OCI-LY1 (cell line): ENCODE results near the gene DYNC1H1.

Source experiments
- H2AFZ ChIP-seq: fragments of 200-600 bp; sonication (generic), shearing (Covaris generic); 2 replicates; pipeline ENCODE4 v1.6.0; 2014; ENCODE audit warnings: antibody characterized with exemption, mild to moderate bottlenecking, low read length
- H3F3A ChIP-seq: fragments of 200-600 bp; sonication (generic), shearing (Covaris generic); 2 replicates; pipeline ENCODE4 v1.6.0; 2014; ENCODE audit warnings: mild to moderate bottlenecking, antibody characterized with exemption, low read length, moderate library complexity; ENCODE audit not compliant: insufficient read depth
- H3K27ac ChIP-seq: fragments of 200-600 bp; sonication (generic); 2 replicates; pipeline ENCODE4 v1.5.1; 2014; ENCODE audit warnings: low read length, mixed run types, mild to moderate bottlenecking, low read depth; ENCODE audit not compliant: poor library complexity, severe bottlenecking
- H3K27me3 ChIP-seq: fragments of 200-600 bp; sonication (generic); 2 replicates; pipeline ENCODE4 v1.6.0; 2014; ENCODE audit warnings: antibody characterized with exemption, mild to moderate bottlenecking, low read length, moderate library complexity; ENCODE audit not compliant: insufficient read depth
- H3K36me3 ChIP-seq: fragments of 200-600 bp; sonication (generic); 2 replicates; pipeline ENCODE4 v1.6.1; 2014; ENCODE audit warnings: mild to moderate bottlenecking, antibody characterized with exemption, low read length, moderate library complexity, mixed read lengths; ENCODE audit not compliant: insufficient read depth
- H3K4me1 ChIP-seq: fragments of 200-600 bp; sonication (generic); 2 replicates; pipeline ENCODE4 v1.5.1; 2014; ENCODE audit warnings: mild to moderate bottlenecking, low read length, moderate library complexity; ENCODE audit not compliant: insufficient read depth, severe bottlenecking
- H3K4me2 ChIP-seq: fragments of 200-600 bp; sonication (generic), shearing (Covaris generic); 2 replicates; pipeline ENCODE4 v1.6.1; 2014; ENCODE audit warnings: low read length
- H3K4me3 ChIP-seq: fragments of 200-600 bp; sonication (generic); 2 replicates; pipeline ENCODE4 v1.5.1; 2014; ENCODE audit warnings: low read length, low read depth, mild to moderate bottlenecking, mixed read lengths; ENCODE audit not compliant: poor library complexity, severe bottlenecking
- H3K79me2 ChIP-seq: fragments of 200-600 bp; shearing (Covaris generic); 2 replicates; pipeline ENCODE4 v1.6.1; 2016; ENCODE audit warnings: mixed run types, low read length, mixed read lengths; ENCODE audit not compliant: insufficient read depth
- H3K9ac ChIP-seq: fragments of 200-600 bp; sonication (generic), shearing (Covaris generic); 2 replicates; pipeline ENCODE4 v1.6.1; 2014; ENCODE audit warnings: mild to moderate bottlenecking, low read length, mixed read lengths
- H3K9me2 ChIP-seq: fragments of 200-600 bp; sonication (generic), shearing (Covaris generic); 2 replicates; pipeline ENCODE4 v1.6.1; 2014; ENCODE audit warnings: low read depth, mild to moderate bottlenecking, low read length, mixed read lengths
- H3K9me3 ChIP-seq: fragments of 200-600 bp; shearing (Covaris generic); 2 replicates; pipeline ENCODE4 v1.6.1; 2014; ENCODE audit warnings: low read length, mixed read lengths
- H4K20me1 ChIP-seq: fragments of 200-600 bp; sonication (generic), shearing (Covaris generic); 2 replicates; pipeline ENCODE4 v1.6.0; 2016; ENCODE audit warnings: mild to moderate bottlenecking, low read length; ENCODE audit not compliant: insufficient read depth
- CTCF ChIP-seq: fragments of 200-600 bp; sonication (generic), shearing (Covaris generic); IDR thresholded peaks from 2 replicates; pipeline ENCODE4 v1.5.1; 2017; ENCODE audit warnings: mild to moderate bottlenecking, antibody characterized with exemption, low read length, moderate library complexity, mixed read lengths
- EZH2 ChIP-seq: fragments of 200-600 bp; sonication (generic), shearing (Covaris generic); IDR thresholded peaks from 2 replicates; pipeline ENCODE4 v1.8.0; 2017; ENCODE audit warnings: borderline replicate concordance, mixed run types, mild to moderate bottlenecking, antibody characterized with exemption, low read length, moderate library complexity, mixed read lengths

Gene DYNC1H1

DNA sequence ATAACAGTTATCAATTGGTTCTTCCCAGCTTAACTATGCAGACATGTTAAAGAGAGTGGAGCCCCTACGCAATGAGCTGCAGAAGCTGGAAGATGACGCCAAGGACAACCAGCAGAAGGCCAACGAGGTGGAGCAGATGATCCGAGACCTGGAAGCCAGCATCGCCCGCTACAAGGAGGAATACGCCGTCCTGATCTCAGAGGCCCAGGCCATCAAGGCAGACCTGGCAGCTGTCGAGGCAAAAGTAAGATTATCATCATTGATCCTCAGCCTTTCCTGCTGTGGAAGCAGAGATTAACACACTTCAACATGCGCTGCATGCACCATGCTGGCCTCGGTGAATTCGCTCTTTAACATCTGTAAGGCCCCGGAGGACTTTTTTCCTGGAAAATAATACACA lies 68.9 kb downstream of the DYNC1H1 start:
- H3K9me3 ChIP-seq: no peaks in the 10 kb centered on the region
- no peak overlapping the region for H2AFZ ChIP-seq
- no peaks in the 10 kb centered on the region for H3K4me1 ChIP-seq
- no peaks in the 10 kb centered on the region for H3K79me2 ChIP-seq
- H4K20me1 ChIP-seq: no peaks in the 10 kb centered on the region
- H3K36me3 ChIP-seq: peaks cover 83% of the 10 kb centered on the region
- no peaks in the 10 kb centered on the region for H3K27me3 ChIP-seq
- H3K4me2 ChIP-seq: no peak overlapping the region
- H3K9ac ChIP-seq: no peak overlapping the region
- TF ChIP-seq CTCF: no peak
- no peak for TF ChIP-seq EZH2
- H3F3A ChIP-seq: no peaks in the 10 kb centered on the region
- no peak overlapping the region for H3K4me3 ChIP-seq
- no peaks in the 10 kb centered on the region for H3K9me2 ChIP-seq
- H3K27ac ChIP-seq: no peak overlapping the region

DNA sequence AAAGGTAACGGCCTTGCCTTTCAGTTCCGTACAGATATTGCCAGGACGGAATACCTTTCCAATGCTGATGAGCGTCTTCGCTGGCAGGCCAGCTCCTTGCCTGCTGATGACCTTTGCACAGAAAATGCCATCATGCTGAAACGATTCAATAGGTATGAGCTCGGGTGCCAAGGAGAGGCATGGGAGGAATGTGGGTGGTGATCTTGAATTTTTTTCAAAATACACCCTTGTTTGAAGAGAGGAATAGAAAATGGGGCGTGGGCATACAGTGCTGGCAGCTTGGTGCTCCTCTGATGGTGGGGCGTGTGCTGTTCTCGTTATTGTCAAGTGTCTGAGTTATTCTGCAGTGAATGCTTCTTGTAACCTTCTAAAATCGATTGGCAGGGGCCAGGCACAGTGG lies 69.9 kb downstream of the DYNC1H1 start:
- no peak overlapping the region for H3K27ac ChIP-seq

DNA sequence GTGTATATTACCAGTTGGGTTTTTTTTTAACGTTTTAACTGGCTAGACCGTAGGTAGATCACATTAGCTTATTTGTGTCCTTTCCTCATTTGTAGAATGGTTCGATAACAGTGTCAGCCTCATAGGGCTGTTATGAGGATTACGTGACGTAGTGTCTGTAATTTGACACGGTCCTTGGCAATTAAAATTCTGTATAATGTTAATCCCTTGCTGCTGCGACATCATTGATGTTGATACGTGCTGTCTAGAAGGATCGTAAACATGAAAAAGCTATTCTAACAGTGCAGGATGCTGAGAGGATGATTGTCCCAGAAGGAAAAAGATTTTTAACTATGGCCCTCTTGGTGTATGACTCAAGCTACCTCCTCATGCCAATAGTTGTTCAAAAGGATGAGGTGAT lies 71.5 kb downstream of the DYNC1H1 start:
- Histone ChIP-seq H3F3A (no peaks in the 10 kb centered on the region), H3K4me1 (no peaks in the 10 kb centered on the region)

More for the DNA sequence above, 69.9 kb downstream of the DYNC1H1 start:
- Histone ChIP-seq H3K9ac (no peak overlapping the region), H3K36me3 (peaks cover 83% of the 10 kb centered on the region), H3F3A (no peaks in the 10 kb centered on the region), H4K20me1 (no peaks in the 10 kb centered on the region), H3K27me3 (no peaks in the 10 kb centered on the region), H3K4me1 (no peaks in the 10 kb centered on the region), H2AFZ (no peak overlapping the region), H3K79me2 (no peaks in the 10 kb centered on the region), H3K4me3 (no peak overlapping the region), H3K4me2 (no peak overlapping the region), H3K9me2 (no peaks in the 10 kb centered on the region), H3K9me3 (no peaks in the 10 kb centered on the region)
- TF ChIP-seq EZH2: no peak
- TF ChIP-seq CTCF: no peak

More for the DNA sequence above, 71.5 kb downstream of the DYNC1H1 start:
- Histone ChIP-seq H3K9ac (no peak overlapping the region), H2AFZ (no peak overlapping the region), H3K27me3 (no peaks in the 10 kb centered on the region), H3K4me2 (no peak overlapping the region), H4K20me1 (no peaks in the 10 kb centered on the region), H3K9me2 (no peaks in the 10 kb centered on the region), H3K36me3 (peaks cover 79% of the 10 kb centered on the region), H3K9me3 (no peaks in the 10 kb centered on the region), H3K27ac (no peak overlapping the region), H3K4me3 (no peak overlapping the region), H3K79me2 (no peaks in the 10 kb centered on the region)
- TF ChIP-seq EZH2 (no peak), CTCF (no peak)
